ENCODE results near the gene RENBP.

GRCh38 chrX:153903991-153904957 is 40.2 kb downstream of the RENBP start, which contains the start of gene AVPR2:
- no peak for TF ChIP-seq CTCF (IDR thresholded peaks at IDR 0.05)
- no peak for TF ChIP-seq POLR2A (IDR thresholded peaks at IDR 0.05)
